Measurements from ENCODE around the gene ITGB6.

The ITGB6 gene

GRCh38 chr2:160145471-160145870, 54.6 kb downstream of the ITGB6 start:
- H3K9ac ChIP-seq (ENCODE audit: low read depth, low read length) = no peak overlapping the region
- H3K27me3 ChIP-seq (ENCODE audit: insufficient read depth, low read length, poor library complexity) = no peaks in the 10 kb centered on the region
- TF ChIP-seq, protein P1, sequence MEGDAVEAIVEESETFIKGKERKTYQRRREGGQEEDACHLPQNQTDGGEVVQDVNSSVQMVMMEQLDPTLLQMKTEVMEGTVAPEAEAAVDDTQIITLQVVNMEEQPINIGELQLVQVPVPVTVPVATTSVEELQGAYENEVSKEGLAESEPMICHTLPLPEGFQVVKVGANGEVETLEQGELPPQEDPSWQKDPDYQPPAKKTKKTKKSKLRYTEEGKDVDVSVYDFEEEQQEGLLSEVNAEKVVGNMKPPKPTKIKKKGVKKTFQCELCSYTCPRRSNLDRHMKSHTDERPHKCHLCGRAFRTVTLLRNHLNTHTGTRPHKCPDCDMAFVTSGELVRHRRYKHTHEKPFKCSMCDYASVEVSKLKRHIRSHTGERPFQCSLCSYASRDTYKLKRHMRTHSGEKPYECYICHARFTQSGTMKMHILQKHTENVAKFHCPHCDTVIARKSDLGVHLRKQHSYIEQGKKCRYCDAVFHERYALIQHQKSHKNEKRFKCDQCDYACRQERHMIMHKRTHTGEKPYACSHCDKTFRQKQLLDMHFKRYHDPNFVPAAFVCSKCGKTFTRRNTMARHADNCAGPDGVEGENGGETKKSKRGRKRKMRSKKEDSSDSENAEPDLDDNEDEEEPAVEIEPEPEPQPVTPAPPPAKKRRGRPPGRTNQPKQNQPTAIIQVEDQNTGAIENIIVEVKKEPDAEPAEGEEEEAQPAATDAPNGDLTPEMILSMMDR (IDR thresholded peaks at IDR 0.05; ENCODE audit: borderline replicate concordance, extremely low read depth, low read length, poor library complexity, severe bottlenecking) = no peak
- no peak for TF ChIP-seq EZH2 (IDR thresholded peaks at IDR 0.05; ENCODE audit: borderline replicate concordance, low read depth, low read length, severe bottlenecking)
- no peaks in the 10 kb centered on the region for H4K20me1 ChIP-seq (ENCODE audit: insufficient read depth, low read length)
- no peaks in the 10 kb centered on the region for H3K79me2 ChIP-seq (ENCODE audit: insufficient read depth, low read length)
- peak; percentile 46 for DNase-seq
- H3K4me3 ChIP-seq (ENCODE audit: low read depth in 1 of 2, low read length in 2 of 2) = no peak overlapping the region
- H3K36me3 ChIP-seq (ENCODE audit: insufficient read depth, low read length) = no peaks in the 10 kb centered on the region
- H3K4me1 ChIP-seq (ENCODE audit: insufficient read depth, low read length) = peaks cover 25% of the 10 kb centered on the region
- H3K4me2 ChIP-seq (ENCODE audit: insufficient read depth, low read length) = no peak overlapping the region
- 0 out of 2 replicates have a peak overlapping the region, but pooled peaks have one; percentile 13 for H2AFZ ChIP-seq (ENCODE audit: low read depth, low read length)
- no peaks in the 10 kb centered on the region for H3K9me3 ChIP-seq (ENCODE audit: insufficient read depth, low read length, severe bottlenecking)
- ATAC-seq (ENCODE audit: insufficient read depth, low read depth) = peak; percentile 74
- H3K27ac ChIP-seq (ENCODE audit: low read length) = peak overlapping the region; percentile 43

GRCh38 chr2:160144280-160144990, 55.6 kb downstream of the ITGB6 start:
- Histone ChIP-seq H3K4me1 (ENCODE audit: insufficient read depth, low read length) (peaks cover 25% of the 10 kb centered on the region), H3K36me3 (ENCODE audit: insufficient read depth, low read length) (no peaks in the 10 kb centered on the region), H4K20me1 (ENCODE audit: insufficient read depth, low read length) (no peaks in the 10 kb centered on the region), H2AFZ (ENCODE audit: low read depth, low read length) (peak overlapping the region; percentile 10; the same call in 1 of the 2 replicates), H3K4me3 (ENCODE audit: low read depth in 1 of 2, low read length in 2 of 2) (no peak overlapping the region), H3K4me2 (ENCODE audit: insufficient read depth, low read length) (no peak overlapping the region), H3K9ac (ENCODE audit: low read depth, low read length) (no peak overlapping the region), H3K27me3 (ENCODE audit: insufficient read depth, low read length, poor library complexity) (no peaks in the 10 kb centered on the region), H3K79me2 (ENCODE audit: insufficient read depth, low read length) (no peaks in the 10 kb centered on the region), H3K27ac (ENCODE audit: low read length) (no peak overlapping the region), H3K9me3 (ENCODE audit: insufficient read depth, low read length, severe bottlenecking) (no peaks in the 10 kb centered on the region)
- TF ChIP-seq, protein P1 (IDR thresholded peaks at IDR 0.05; ENCODE audit: borderline replicate concordance, extremely low read depth, low read length, poor library complexity, severe bottlenecking) = no peak
- no peak for TF ChIP-seq EZH2 (IDR thresholded peaks at IDR 0.05; ENCODE audit: borderline replicate concordance, low read depth, low read length, severe bottlenecking)
- DNase-seq = no peak
- ATAC-seq (ENCODE audit: insufficient read depth, low read depth) = no peak

DNA sequence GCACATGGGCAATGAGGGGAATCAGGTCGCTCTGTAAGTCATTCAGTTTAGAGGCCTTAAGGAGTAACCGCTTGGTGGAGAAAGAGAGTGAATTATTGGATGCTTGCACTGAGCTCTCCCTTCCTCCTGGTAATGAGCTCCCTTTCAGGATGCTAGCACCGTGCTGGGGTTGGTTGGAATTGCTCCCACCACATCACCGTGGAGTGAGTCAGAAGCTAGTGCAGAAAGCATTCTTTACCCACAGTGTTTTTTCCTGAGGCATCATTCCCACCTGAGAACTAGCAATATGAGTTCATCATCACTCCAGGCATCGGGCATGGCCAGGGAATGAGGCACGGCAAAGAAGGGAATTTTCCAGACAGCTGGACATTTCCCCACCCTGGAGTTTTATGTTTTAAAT, 57.6 kb downstream of the ITGB6 start:
- ATAC-seq (ENCODE audit: insufficient read depth, low read depth) = no peak
- no peaks in the 10 kb centered on the region for H3K36me3 ChIP-seq (ENCODE audit: insufficient read depth, low read length)
- no peak for TF ChIP-seq EZH2 (IDR thresholded peaks at IDR 0.05; ENCODE audit: borderline replicate concordance, low read depth, low read length, severe bottlenecking)
- TF ChIP-seq, protein P1 (IDR thresholded peaks at IDR 0.05; ENCODE audit: borderline replicate concordance, extremely low read depth, low read length, poor library complexity, severe bottlenecking) = no peak

More for the DNA sequence above, 57.6 kb downstream of the ITGB6 start:
- Histone ChIP-seq H3K27me3 (ENCODE audit: insufficient read depth, low read length, poor library complexity) (no peaks in the 10 kb centered on the region), H3K79me2 (ENCODE audit: insufficient read depth, low read length) (no peaks in the 10 kb centered on the region), H3K4me2 (ENCODE audit: insufficient read depth, low read length) (no peak overlapping the region), H4K20me1 (ENCODE audit: insufficient read depth, low read length) (no peaks in the 10 kb centered on the region), H3K27ac (ENCODE audit: low read length) (no peak overlapping the region), H3K9ac (ENCODE audit: low read depth, low read length) (no peak overlapping the region), H3K4me3 (ENCODE audit: low read depth in 1 of 2, low read length in 2 of 2) (no peak overlapping the region), H3K4me1 (ENCODE audit: insufficient read depth, low read length) (peaks cover 16% of the 10 kb centered on the region), H2AFZ (ENCODE audit: low read depth, low read length) (no peak overlapping the region), H3K9me3 (ENCODE audit: insufficient read depth, low read length, severe bottlenecking) (no peaks in the 10 kb centered on the region)
- no peak for DNase-seq
